Osteoblast (primary cell): ENCODE data around the gene TRAPPC1. TPM values are rescaled to one million over a fixed set of nuclear protein-coding genes. Genes with fewer than 3 reads are reported as not detected.

Experiments used
- DNase-seq: peaks from one replicate; pipeline ENCODE4 v3.0.0; 2011; ENCODE audit warnings: low spot score, mixed read lengths; ENCODE audit not compliant: insufficient read length; ENCODE audit errors: missing footprints
- H2AFZ ChIP-seq: 2 replicates; pipeline ENCODE4 v1.6.0; 2011; ENCODE audit warnings: mild to moderate bottlenecking, low read length
- H3K27ac ChIP-seq: 2 replicates; pipeline ENCODE4 v1.5.1; 2011; ENCODE audit warnings: mild to moderate bottlenecking, low read depth, low read length, moderate library complexity
- H3K27me3 ChIP-seq: 2 replicates; pipeline ENCODE4 v1.6.0; 2012; ENCODE audit warnings: mild to moderate bottlenecking, control low read depth, inconsistent platforms, low read length, moderate library complexity; ENCODE audit not compliant: insufficient read depth
- H3K36me3 ChIP-seq: 2 replicates; pipeline ENCODE4 v1.5.1; 2011; ENCODE audit warnings: mild to moderate bottlenecking, low read length, control low read depth, moderate library complexity; ENCODE audit not compliant: insufficient read depth
- H3K4me1 ChIP-seq: 2 replicates; pipeline ENCODE4 v1.5.1; 2011; ENCODE audit warnings: mild to moderate bottlenecking, low read length, control low read depth, moderate library complexity; ENCODE audit not compliant: insufficient read depth
- H3K4me2 ChIP-seq: 2 replicates; pipeline ENCODE4 v1.6.0; 2011; ENCODE audit warnings: mild to moderate bottlenecking, low read length; ENCODE audit not compliant: insufficient read depth
- H3K4me3 ChIP-seq: fragments of 200-600 bp; sonication (generic); 3 replicates; pipeline ENCODE4 v1.5.1; 2012; ENCODE audit warnings: mild to moderate bottlenecking, low read length, inconsistent platforms; ENCODE audit not compliant: insufficient read depth
- H3K79me2 ChIP-seq: 2 replicates; pipeline ENCODE4 v1.6.0; 2012; ENCODE audit warnings: mild to moderate bottlenecking, low read length, control low read depth, inconsistent platforms; ENCODE audit not compliant: insufficient read depth
- H3K9me3 ChIP-seq: 2 replicates; pipeline ENCODE4 v1.5.1; 2011; ENCODE audit warnings: low read depth, low read length, control low read depth
- H4K20me1 ChIP-seq: 2 replicates; pipeline ENCODE4 v1.6.0; 2012; ENCODE audit warnings: mild to moderate bottlenecking, low read length, control low read depth; ENCODE audit not compliant: insufficient read depth
- CTCF ChIP-seq: IDR thresholded peaks from 2 replicates; pipeline ENCODE4 v1.5.1; 2011; ENCODE audit warnings: mild to moderate bottlenecking, low read depth, low read length, moderate library complexity; ENCODE audit errors: extremely low read depth
- total RNA-seq: library from RNA; depleted of rRNA; stranded (reverse); fragments of >200 nt; gene quantifications from 2 replicates; pipeline ENCODE4 v1.2.3, GENCODE V29; 2012

TRAPPC1 gene
- total RNA-seq, 1 donor: 26.1 TPM

DNA sequence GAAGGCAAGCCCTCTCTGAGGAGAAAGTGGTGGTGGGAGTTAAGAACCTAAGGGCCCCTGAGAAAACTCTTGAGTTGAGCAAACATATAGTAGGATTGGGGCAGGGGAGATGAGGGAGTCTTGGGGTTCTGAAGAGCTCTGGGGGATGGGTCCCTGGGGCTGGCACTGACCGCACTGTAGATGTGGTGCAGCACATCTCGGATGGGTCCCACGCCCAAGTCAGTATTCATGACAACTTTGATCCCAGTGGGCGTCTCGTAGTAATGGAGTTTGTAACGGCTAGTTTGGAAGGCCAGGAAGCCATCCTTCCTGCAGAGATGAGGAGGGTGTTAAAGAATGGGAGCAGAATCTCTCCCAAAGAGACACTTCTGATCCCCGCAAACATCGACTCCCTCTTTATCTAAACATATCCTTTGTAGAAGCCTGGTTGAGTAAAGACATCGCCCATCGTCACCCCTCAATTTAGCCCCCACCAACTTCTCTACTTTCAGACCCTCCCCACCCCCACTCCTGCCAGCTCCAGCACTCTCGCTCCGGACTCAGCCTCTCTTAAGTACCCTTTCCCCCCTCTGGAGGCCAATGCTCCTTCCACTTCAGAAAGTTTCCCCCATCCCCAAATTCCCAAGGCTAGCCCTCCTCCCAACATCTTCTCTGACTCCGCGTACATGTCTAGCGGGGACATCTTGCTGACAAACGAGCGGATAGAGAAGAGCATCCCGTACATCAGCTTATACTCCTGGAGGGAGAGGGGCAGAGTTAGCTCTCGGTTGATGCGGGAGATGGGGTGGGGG is 710 bp downstream of the TRAPPC1 start:
- Histone ChIP-seq H4K20me1 (peaks cover 2% of the 10 kb centered on the region), H3K36me3 (peaks cover 13% of the 10 kb centered on the region), H3K27ac (peak overlapping the region; percentile 60), H3K27me3 (no peaks in the 10 kb centered on the region), H2AFZ (peak overlapping the region; percentile 95), H3K4me2 (peak overlapping the region; percentile 99), H3K9me3 (no peaks in the 10 kb centered on the region), H3K4me3 (peak overlapping the region; percentile 99), H3K4me1 (peaks cover 32% of the 10 kb centered on the region), H3K79me2 (peaks cover 49% of the 10 kb centered on the region)
- no peak for DNase-seq
- TF ChIP-seq CTCF: no peak

- Histone ChIP-seq H3K27me3 (no peaks in the 10 kb centered on the region), H3K4me1 (peaks cover 28% of the 10 kb centered on the region), H2AFZ (peak within 1 kb of the TSS; percentile 92), H4K20me1 (no peaks in the 10 kb centered on the region), H3K9me3 (no peaks in the 10 kb centered on the region), H3K4me2 (peak within 1 kb of the TSS; percentile 99), H3K79me2 (peaks cover 38% of the 10 kb centered on the region), H3K27ac (no peak within 1 kb of the TSS), H3K36me3 (peaks cover 4% of the 10 kb centered on the region), H3K4me3 (peak within 1 kb of the TSS; percentile 71)
- TF ChIP-seq CTCF: no peak
- DNase-seq: peak; percentile 96
Measured at GRCh38 chr17:7929158-7930023, 2.4 kb downstream of the TRAPPC1 start, which contains the start of gene KCNAB3. KCNAB3 (minus strand) TSS chr17:7929856; CDS start chr17:7929435, 421 bp downstream.

- no peak for TF ChIP-seq CTCF
- no peak overlapping the region for H3K4me2 ChIP-seq
- no peak overlapping the region for H2AFZ ChIP-seq
- no peaks in the 10 kb centered on the region for H4K20me1 ChIP-seq
- peaks cover 20% of the 10 kb centered on the region for H3K79me2 ChIP-seq
- no peaks in the 10 kb centered on the region for H3K36me3 ChIP-seq
- no peak overlapping the region for H3K27ac ChIP-seq
- H3K27me3 ChIP-seq: no peaks in the 10 kb centered on the region
- H3K9me3 ChIP-seq: no peaks in the 10 kb centered on the region
- H3K4me1 ChIP-seq: peaks cover 21% of the 10 kb centered on the region
- DNase-seq: no peak
- H3K4me3 ChIP-seq: no peak overlapping the region
Measured at GRCh38 chr17:7927596-7927995, 4.2 kb downstream of the TRAPPC1 start.
